NOMO-1 treated with DMSO at 0.1 percent for 48 hours (cell line): ENCODE measurements around the gene RAX2.

ENCODE experiments used
- DNase-seq: peaks from one replicate; lab custom pipeline; 2025; ENCODE audit not compliant: unreplicated experiment; lab: John Stamatoyannopoulos, UW

RAX2 gene

DNA sequence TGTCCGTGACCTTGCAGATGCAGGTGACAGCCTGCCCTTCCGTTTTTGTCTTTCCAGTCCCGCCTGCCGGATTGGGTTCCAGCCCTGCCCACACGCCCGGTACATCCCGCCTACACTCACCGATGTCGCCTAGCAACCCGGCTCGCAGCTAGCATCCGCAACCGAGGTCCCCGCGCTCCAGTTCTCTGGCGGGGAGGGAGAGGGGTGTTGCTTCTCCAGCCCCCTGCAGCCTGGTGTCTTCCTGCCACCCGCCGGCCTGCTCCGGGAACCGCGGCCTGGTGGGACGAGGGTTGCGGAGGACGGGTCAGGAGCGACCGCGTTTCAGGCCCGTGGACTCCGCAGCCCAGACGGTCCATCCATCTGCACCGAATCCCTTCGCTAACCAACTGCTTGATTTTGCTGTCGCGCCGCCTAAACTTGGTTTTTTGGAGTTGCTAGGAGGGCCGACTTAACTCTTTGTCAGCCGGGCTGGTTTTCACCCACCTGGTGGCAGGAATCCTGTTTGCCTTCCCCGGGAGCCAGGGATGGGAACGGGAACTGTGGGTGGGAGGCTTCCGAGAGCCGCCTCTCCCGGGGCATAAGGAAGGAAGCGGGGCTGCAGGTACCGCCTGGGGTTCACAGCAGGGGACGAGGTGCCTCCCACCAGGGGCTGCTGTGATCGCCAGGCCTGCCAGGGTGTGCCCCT, 29.5 kb upstream of the RAX2 start:
- no peak for DNase-seq

DNA sequence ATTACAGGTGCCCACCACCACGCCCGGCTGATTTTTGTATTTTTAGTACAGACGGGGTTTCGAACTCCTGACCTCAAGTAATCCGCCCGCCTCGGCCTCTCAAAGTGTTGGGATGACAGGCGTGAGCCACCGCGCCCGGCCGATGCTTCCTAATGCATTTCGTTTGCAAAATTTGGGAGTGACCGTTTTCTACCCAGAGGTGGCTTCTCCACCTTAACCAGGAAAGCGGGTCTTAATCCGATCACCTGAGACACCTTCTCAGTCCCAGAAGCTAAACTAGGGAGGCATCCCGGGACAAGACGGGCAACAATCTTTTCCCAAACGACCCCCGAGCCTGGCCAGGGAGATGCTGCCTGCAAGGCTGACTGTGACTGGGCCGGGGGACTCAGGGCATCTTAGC, 29.0 kb upstream of the RAX2 start:
- DNase-seq: no peak

DNA sequence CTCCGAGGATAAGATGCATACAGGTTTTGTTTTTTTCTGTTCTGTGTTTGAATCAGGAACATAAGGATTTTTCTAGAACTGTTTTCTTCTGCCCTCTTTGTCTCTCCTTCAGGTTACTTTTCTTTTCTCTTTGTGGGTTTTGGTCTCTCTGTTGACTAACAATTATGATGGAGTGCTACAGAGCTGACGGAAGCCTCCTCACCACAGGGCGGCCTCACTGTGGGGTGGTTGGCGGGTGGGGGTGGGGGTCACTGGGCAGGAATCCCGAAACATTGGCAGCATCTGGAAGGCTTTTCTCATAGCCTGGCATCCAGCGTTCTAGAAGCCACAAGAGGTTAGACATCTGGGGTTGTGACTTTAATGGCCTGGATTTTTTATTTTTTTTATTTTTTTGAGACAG, 26.1 kb upstream of the RAX2 start:
- no peak for DNase-seq

DNA sequence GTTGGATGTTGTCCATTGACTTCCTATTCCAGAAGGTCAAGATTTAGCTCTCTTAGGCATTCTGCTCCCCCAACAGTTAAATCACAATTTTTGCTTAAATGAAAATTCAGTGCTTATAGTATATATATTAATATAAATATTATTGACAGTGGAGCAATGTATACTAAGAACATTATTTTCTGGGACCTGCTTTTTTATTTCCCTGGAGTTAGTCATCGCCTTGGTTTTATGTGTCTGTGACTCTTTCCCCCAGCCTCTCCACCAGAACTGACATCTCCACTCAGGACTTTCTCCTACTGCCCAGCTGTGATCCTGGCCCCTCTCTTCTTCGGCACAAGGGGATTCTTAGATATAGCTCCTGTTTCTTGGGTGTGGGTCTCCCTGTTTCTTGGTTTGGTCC, 24.3 kb upstream of the RAX2 start:
- DNase-seq: no peak

DNA sequence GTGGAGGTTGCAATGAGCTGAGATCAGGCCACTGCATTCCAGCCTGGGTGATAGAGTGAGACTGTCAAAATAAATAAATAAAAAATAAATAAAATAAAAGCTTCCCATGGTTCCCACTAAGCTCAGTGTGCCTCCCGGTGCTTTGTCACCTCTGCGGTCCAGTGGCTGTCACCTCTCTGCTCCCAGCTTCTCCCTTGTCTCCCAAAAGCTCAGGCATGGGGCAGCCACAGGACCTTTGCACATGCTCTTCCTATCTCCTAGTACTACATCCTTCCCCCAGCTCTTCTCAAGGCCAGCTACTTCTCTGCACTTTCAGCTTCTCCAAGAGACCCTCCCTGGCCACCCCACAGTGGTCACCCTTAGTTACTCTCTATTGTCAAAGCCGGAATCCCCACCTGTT, 21.8 kb upstream of the RAX2 start:
- DNase-seq: no peak

DNA sequence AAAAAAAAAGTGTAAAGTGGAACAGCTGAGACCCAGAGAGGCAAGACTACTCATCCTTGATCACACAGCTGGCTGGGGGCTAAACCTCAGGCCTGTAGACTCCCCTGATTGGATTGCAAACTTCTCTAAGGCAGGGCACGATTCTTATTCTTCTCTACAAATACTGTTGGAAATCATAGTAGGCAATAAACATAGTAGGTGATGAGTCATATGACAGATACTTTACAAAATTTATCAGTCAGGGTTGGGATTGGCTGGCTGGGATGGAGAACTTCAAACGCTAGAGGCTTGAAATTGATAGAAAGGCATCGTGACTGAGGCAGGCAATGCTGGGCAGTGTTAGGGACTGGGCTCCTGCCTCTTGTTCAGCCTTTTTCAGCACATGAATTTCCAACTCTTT, 20.1 kb upstream of the RAX2 start:
- DNase-seq: no peak

DNA sequence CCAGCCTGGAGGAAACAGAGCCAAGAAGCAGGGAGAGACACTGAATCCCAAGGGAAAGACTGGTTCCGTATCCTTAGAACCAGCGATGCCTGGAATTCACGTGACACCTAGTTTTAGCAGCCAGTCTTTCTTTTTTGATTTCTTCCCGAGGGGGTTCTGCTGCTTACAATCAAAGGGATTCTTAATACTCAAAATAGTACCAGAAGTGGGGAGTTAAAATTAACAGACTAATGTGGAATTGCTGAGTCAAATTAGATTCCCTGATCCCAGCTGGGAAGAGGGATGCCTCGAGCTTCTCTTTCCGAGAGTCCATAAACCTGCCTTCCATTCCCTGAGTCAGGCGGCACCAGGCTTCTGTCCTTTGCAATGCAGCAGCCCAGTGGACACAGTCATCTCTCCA, 18.9 kb upstream of the RAX2 start:
- DNase-seq: no peak

DNA sequence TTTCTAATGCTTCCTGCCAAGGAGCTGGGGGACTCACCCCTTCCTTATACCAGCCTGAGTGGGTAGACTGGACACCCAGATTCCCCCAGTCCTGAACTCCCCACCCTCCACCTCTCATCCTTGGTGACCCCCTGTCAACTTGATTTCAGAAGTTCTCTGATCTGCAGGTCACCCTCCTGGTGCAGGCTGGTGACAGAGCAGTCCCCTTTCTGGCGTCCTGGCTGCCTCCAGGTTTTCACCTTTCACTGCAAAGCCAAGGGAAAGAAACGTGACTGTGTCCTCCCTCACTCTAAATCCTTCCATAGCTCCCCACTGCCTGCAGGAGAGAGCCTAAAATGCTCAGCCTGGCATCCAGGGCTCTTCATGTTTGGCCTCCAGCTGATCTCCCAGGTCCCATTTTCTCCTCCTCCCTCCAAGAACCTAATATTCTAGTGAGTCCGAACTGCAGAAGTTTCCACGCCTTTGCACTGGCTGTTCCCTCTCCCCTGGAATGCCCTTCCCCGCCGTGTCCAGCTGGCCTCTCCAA, 18.2 kb upstream of the RAX2 start:
- DNase-seq: no peak

DNA sequence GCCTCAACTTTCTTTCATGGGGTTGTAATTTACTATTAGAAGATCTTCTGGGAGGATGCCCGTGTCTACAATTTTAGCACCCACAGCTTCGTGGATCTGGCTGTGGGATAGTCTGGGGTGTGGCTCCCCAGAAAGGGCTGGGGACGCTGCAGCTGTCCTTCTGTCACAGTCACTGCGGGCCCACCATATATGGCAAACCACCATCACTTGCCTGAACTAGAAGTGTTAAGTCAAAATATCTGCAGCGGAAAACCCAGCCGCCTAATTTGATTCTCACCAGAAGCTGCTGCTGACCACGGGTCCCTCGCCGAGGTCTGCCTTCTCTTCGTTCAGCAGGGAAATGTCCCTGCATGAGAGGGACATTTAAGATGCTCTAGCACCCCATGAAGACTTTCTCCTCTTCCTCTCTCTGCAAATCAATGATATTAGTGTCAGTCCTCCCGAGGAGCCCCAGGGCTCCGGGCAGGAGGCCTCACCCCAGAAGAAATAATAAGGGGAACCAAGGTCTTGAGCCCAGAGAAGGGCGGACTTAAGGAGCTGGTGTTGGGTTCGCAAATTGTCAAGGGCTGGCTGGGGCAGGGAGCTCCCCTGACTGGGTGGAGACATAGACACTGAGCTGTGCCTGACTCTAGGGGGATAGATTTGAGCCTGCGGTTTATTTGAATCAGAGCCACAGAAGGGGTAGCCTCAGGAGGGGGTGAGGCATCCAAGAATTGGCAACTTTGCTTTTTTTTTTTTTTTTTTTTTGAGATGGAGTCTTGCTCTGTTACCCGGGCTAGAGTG, 17.2 kb upstream of the RAX2 start:
- DNase-seq: no peak

DNA sequence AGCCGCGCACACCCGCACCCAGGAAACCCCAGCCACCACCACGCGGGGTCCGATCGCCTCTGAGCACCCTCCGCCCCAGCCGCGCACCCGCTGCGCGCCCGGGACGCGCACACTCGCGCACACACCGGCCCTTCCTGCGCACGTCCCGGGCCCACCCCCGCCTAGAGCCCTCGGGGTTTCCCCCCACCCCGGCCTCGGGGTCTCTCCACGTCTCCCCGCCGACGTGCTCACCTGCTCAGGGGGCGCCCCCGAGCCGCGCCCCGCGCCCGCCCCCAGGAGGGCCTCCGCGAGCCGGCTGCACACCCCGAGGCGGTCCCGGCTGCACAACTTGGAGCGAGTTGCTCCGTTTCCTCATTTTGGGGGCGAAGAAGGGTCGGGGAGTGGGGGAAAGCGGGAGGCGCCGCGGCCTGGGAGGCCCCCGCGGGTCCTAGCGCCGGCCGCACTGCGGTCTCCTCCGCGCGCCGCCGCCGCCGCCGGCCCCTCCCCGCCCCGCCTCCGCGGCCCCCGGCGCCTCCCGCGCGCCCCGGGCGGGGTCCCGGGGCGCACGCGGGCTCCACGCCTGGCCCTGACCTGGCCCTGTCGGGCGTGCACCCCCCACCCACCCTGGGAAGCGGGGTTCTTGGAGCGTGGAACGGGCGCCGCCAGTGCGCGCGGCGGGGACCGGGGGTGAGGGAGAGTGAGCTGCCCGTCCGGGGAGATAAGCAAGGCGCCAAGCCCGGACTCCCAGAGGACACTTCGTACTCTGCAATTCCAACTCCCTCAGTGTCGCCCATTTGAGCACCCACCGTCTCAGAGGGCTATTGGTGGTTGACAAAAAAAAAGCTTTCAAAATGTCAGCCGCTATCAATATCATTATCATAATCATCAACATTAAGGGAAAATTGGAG, 14.2 kb upstream of the RAX2 start, which contains the start of gene MATK:
TSS of gene MATK (minus strand) at position 444 of the 887 bp plus-strand sequence. CDS start 1,246 bp downstream, outside the sequence.
- DNase-seq: peak; percentile 77

DNA sequence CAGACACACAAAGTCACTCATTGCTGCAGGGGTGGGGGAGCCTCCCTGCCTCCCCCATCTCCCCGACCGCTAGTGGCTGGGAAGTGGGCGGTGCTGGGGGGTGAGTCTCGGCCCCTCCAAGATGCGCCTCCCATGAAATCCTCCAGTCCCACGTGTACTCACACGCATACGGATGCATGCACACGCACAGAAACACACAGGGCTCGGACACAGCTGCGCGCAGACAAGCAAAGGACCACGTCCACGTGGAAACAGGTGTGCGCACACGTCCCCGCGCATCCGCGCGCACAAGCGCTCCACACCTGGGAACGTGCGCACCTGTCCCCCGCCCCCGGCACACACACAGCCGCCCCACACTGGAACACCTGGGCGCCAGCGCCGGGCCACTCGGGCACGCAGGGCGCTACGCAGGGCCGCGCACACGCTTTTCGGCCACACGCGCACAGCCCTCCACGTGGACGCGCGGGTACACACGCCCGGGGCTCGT, 13.5 kb upstream of the RAX2 start:
- DNase-seq: no peak

DNA sequence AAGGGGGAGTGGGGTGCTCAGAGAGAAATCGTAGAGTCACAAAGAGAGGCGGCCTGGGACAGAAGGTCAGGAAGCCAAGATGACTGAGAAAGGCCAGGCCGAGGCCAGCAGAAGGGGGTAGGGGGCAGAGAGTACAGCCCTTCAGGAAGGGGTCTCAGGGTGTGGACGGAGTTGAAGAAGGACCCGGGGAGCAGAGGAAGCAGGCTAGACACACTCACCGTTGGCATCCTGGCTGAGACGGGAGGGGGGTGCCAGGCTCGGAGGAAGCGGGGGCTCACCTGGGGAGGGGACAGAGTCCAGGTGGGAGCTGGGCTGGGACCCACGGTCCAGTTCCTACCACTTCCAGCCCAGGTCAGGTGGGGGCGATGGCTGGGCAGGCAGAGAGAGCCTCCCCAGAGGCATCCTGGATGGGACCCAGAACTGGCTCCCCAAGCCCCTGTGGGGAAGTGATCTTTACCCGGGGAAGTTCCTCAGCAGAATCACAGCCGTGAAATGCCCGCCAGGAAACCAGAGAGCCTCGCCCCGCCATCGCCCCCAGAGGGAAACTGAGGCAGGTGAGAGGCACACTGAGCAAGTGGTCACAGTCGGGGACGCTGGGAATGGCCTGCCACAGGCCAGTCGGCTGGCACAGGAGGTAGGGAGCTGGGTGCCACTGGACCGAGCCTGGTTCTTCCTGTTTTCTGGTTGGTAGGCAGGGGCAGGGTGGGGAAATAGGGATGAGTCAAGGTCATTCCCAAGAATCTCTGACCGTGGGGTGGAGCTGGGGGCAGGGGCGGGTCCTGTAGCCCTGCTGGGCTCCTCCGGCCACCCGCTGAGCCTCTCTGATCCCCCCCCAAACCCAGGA, 12.8 kb upstream of the RAX2 start:
- no peak for DNase-seq

DNA sequence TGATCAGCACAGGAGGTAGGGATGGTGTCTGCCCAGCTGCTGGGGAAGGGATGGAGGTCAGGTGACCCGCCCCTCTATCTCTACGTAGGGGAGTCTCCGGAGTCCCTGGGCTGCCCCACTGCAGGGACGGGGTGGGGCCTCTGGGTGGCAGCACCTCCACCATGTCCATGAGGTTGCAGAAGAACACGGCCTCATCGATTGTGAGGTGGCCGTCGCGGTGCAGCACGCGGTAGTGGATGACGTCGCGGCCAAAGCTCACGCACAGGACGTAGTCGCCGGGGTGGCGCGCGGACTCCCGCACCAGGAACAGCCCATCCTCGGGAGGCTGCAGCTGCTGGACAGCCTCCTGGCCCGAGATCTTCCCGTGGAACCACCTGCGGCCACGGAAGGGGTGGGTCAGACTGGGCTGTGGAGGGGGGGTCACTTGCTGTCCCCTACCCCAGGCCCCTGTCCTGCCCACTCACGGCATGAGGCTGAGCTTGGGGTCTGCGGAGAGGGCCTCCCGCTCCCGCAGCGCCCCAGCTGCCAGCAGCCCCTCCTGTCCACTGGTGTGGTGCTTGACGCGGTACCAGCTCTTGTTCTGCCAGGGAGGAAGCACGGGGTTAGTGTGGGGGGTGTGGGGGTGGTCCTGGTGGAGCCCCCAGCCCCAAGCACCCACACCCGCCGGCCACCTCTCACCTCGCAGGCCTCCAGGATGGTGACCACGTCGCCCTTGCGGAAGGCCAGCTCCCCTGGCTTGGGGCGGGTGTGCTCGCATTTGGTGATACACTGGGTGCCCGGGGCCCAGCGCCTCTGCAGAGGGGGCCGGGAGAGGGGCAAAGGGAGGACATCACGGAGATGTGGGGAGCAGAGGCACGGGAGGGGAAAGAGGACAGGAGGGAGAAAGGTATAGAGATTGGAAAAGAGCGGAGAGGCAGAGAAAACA, 11.9 kb upstream of the RAX2 start:
- no peak for DNase-seq

DNA sequence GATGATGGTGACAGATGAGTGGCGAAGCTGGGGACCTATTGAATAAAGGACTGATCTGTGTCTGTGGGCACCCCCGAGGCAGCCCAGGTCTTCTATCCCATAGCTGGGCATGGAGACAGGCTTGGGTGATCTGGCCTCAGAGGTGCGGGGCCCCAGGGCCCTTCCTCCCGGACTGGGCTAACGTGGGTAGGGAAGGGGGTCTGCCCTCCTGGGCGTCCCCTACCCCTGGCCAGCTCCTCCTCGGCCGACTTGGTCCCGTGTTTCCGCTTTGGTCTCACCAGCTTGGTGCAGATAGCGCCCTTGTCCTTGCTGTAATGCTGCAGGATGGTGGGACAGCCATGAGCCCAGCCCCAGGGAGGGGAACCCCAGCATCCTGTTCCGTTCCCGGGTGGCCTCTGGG, 10.9 kb upstream of the RAX2 start:
- no peak for DNase-seq

DNA sequence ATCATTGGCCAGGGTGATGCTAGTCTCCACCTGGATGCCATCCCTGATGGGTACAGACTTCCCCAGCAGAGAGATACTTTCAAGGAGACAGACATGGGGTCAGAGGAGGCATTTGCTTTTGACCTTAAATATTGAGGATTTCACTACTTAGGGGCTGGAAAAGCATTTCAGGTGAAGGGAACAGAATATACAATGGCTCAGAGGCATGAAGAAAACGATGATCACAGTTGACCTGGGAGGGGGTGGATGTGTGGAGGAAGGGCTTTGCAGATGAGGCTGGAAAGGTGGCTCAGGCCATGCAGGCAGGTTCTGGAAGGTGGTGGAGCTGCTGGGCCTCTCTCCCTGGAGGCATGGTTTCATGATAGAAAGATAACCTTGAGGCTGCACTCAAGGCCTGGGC, 10.3 kb upstream of the RAX2 start:
- no peak for DNase-seq

DNA sequence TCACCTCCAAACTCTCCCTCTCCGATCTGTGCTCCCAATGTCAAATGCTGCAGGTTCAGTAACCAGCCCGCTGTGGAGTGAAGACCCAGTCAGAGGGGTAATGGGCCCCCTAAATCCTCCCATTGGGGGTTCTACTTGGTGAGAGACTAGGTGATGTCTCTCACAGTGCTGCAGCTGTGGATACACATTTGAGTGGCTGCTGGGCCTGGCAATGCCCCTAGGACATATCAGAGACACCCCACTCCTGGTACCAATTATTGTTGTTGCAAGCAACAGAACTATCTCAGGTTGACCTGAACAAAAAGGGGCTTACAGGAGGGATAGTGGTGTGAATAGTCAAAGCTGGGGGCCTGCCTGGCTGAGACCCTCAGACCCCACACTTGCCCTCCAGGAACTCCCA, 9.6 kb upstream of the RAX2 start:
- DNase-seq: no peak

DNA sequence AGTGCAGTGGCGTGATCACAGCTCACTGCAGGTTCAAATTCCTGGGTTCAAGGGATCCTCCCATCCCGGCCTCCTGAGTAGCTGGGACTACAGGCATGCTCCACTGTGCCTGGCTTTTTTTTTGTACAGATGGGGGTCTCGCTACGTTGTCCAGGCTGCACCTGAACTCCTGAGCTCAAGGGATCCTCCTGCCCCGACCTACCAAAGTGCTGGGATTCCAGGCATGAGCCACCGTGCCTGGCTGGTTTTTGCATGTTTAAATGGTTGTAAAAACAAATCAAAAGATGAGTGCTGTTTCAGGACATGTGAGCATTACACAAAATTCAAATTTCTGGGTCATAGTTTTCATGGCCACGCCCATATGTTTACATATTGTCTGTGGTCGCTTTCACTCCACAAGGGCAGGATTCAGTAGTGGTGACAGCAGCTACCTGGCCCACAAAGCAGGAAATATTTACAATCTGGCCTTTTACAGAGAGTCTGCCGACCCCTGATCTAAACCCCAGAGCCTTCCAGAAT, 8.8 kb upstream of the RAX2 start:
- no peak for DNase-seq

DNA sequence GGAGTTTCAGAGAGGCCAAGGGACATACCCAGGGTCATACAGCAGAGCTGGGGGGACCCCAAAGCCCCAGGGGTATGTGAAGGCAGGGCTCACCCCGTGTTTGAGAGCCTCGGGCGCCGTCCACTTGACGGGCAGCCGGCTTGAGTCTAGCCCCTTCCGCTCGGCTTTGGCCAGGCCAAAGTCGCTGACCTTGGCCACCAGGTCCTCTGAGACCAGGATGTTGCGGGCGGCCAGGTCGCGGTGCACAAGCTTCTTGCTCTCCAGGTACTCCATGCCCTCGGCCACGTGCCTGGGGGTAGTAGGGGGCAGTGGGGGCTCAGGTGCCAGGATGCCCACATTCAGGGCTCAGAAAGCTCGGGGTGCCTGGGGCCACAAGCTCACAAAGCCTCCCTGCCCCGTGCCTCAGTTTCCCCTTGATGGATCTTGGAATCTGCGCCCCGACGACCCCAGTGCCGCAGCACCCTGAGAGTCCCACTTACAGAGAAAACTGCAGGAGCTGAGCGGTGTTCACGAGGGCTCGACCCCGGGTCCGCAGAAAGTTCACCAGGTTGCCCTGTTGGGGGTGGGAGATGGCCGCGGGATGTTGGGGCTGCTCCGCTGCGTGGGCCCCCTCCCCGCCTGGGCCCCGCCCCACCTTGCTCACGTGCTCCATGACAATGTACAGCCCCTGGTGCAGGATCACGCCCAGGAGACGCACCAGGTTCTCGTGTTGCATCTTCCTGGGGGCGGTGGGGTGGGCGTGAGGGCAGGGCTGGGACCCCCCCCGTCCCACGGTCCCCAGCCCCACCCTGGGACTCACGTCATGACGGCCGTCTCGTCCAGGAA, 7.1 kb upstream of the RAX2 start:
- DNase-seq: no peak
